Neural cell (in vitro differentiated cells): ENCODE measurements around the gene TPSD1. TPM values are rescaled to one million over a fixed set of nuclear protein-coding genes. Genes with fewer than 3 reads are reported as not detected.

Source experiments
- H2AFZ ChIP-seq: fragments of 200-600, 300-800 bp; sonication (generic), shearing (Covaris generic); 2 replicates; pipeline ENCODE4 v1.6.0; 2014; ENCODE audit warnings: low read depth, mild to moderate bottlenecking, antibody characterized with exemption, low read length, moderate library complexity
- H3F3A ChIP-seq: fragments of 200-600 bp; shearing (Covaris generic); 2 replicates; pipeline ENCODE4 v1.6.1; 2016; ENCODE audit warnings: mild to moderate bottlenecking, moderate library complexity, mixed read lengths, antibody characterized with exemption, low read length; ENCODE audit not compliant: insufficient read depth, poor library complexity, severe bottlenecking
- H3K27ac ChIP-seq: fragments of 200-600, 300-800 bp; sonication (generic), shearing (Covaris generic); 2 replicates; pipeline ENCODE4 v1.5.1; 2014; ENCODE audit warnings: mild to moderate bottlenecking, low read length, moderate library complexity
- H3K27me3 ChIP-seq: fragments of 300-800, 200-600 bp; sonication (generic), shearing (Covaris generic); 2 replicates; pipeline ENCODE4 v1.6.0; 2014; ENCODE audit warnings: mild to moderate bottlenecking, low read depth, low read length, moderate library complexity; ENCODE audit not compliant: insufficient read depth
- H3K36me3 ChIP-seq: fragments of 300-800, 200-600 bp; sonication (generic), shearing (Covaris generic); 2 replicates; pipeline ENCODE4 v1.5.1; 2014; ENCODE audit warnings: mild to moderate bottlenecking, antibody characterized with exemption, low read length, moderate library complexity; ENCODE audit not compliant: insufficient read depth
- H3K4me2 ChIP-seq: fragments of 300-800, 200-600 bp; sonication (generic), shearing (Covaris generic); 2 replicates; pipeline ENCODE4 v1.6.0; 2014; ENCODE audit warnings: mild to moderate bottlenecking, low read length
- H3K4me3 ChIP-seq: fragments of 300-800, 200-600 bp; sonication (generic), shearing (Covaris generic); 2 replicates; pipeline ENCODE4 v1.5.1; 2014; ENCODE audit warnings: mild to moderate bottlenecking, low read length, moderate library complexity
- H3K79me2 ChIP-seq: fragments of 200-600 bp; shearing (Covaris generic); replicated peaks from 2 replicates; pipeline ENCODE4 v1.6.0; 2014; ENCODE audit warnings: mild to moderate bottlenecking, low read length, moderate library complexity; ENCODE audit not compliant: insufficient read depth
- H3K9ac ChIP-seq: fragments of 300-800, 200-600 bp; sonication (generic), shearing (Covaris generic); 2 replicates; pipeline ENCODE4 v1.6.1; 2016; ENCODE audit warnings: mild to moderate bottlenecking, low read length, mixed read lengths
- H3K9me2 ChIP-seq: fragments of 200-600 bp; shearing (Covaris generic); 2 replicates; pipeline ENCODE4 v1.6.1; 2016; ENCODE audit warnings: mild to moderate bottlenecking, low read length, mixed read lengths; ENCODE audit not compliant: insufficient read depth
- H3K9me3 ChIP-seq: fragments of 200-600, 300-800 bp; sonication (generic), shearing (Covaris generic); 2 replicates; pipeline ENCODE4 v1.6.1; 2016; ENCODE audit warnings: mild to moderate bottlenecking, mixed run types, low read length, moderate library complexity, mixed read lengths
- H4K20me1 ChIP-seq: fragments of 200-600 bp; shearing (Covaris generic); 2 replicates; pipeline ENCODE4 v1.6.1; 2016; ENCODE audit warnings: mild to moderate bottlenecking, mixed run types; ENCODE audit not compliant: insufficient read depth
- CTCF ChIP-seq: fragments of 450-650 bp; IDR thresholded peaks from 2 replicates; pipeline ENCODE4 v1.5.1; 2014; ENCODE audit warnings: antibody characterized with exemption, mild to moderate bottlenecking, moderate library complexity; ENCODE audit not compliant: poor library complexity, severe bottlenecking
- EP300 ChIP-seq: fragments of 450-650 bp; conservative IDR thresholded peaks from 2 replicates; pipeline ENCODE4 v1.6.1; 2014; ENCODE audit warnings: antibody characterized with exemption, mild to moderate bottlenecking, moderate library complexity; ENCODE audit not compliant: poor library complexity, severe bottlenecking
- EZH2 ChIP-seq: fragments of 200-600, 300-800 bp; shearing (Covaris generic), sonication (generic); IDR thresholded peaks from 2 replicates; pipeline ENCODE4 v1.6.1; 2014; ENCODE audit warnings: antibody characterized with exemption, low read length, borderline replicate concordance, mild to moderate bottlenecking; ENCODE audit not compliant: insufficient read depth, poor library complexity, severe bottlenecking
- MXI1 ChIP-seq: fragments of 450-650 bp; conservative IDR thresholded peaks from 2 replicates; pipeline ENCODE4 v1.6.1; 2014; ENCODE audit warnings: antibody characterized with exemption, mild to moderate bottlenecking; ENCODE audit not compliant: poor library complexity, severe bottlenecking
- POLR2AphosphoS5 ChIP-seq: IDR thresholded peaks from 2 replicates; pipeline ENCODE4 v1.6.1; 2012
- RAD21 ChIP-seq: fragments of 450-650 bp; conservative IDR thresholded peaks from 2 replicates; pipeline ENCODE4 v1.6.1; 2014; ENCODE audit warnings: antibody characterized with exemption, mild to moderate bottlenecking, moderate library complexity
- REST ChIP-seq: IDR thresholded peaks from 2 replicates; pipeline ENCODE4 v1.6.1; 2012; ENCODE audit warnings: borderline replicate concordance
- SMC3 ChIP-seq: fragments of 450-650 bp; conservative IDR thresholded peaks from 2 replicates; pipeline ENCODE4 v1.6.1; 2014; ENCODE audit warnings: antibody characterized with exemption, mild to moderate bottlenecking, moderate library complexity; ENCODE audit not compliant: poor library complexity
- TAF1 ChIP-seq: IDR thresholded peaks from 2 replicates; pipeline ENCODE4 v1.6.1; 2012; ENCODE audit warnings: low read depth
- polyA plus RNA-seq: library from polyadenylated mRNA; depleted of rRNA; stranded (reverse); fragments of >200 nt; gene quantifications from 2 replicates; pipeline ENCODE4 v1.2.3, GENCODE V29; 2014

Gene TPSD1
- polyA plus RNA-seq, 1 donor from 2014 or later, result not detected

DNA sequence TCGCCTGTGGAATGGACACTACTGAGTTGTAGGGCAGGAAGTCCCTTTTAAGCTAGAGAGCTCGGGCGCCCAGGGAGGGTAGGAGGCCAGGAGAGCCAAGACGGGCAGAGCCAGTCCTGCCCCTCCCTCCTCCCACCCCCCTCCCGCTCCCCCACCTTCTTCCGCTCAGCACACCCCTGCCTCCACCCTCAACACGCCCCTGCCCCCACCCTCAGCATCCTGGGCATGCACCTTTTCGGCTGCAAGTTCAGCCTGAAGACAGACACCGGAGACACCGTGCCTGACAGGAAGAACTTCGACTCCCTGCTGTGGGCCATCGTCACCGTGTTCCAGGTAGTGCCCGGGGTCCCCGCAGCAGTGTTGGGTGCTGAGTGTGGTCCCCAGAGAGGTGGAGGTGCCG, 49.1 kb upstream of the TPSD1 start:
- Histone ChIP-seq H3K4me3 (no peak overlapping the region), H3K4me2 (no peak overlapping the region), H2AFZ (no peak overlapping the region), H3K27ac (no peak overlapping the region), H3K9me2 (no peaks in the 10 kb centered on the region), H3K9ac (no peak overlapping the region), H3K79me2 (no peaks in the 10 kb centered on the region), H4K20me1 (no peaks in the 10 kb centered on the region), H3K36me3 (no peaks in the 10 kb centered on the region), H3K27me3 (no peaks in the 10 kb centered on the region), H3F3A (no peaks in the 10 kb centered on the region), H3K9me3 (no peaks in the 10 kb centered on the region)
- no peak for TF ChIP-seq EP300
- TF ChIP-seq SMC3, result no peak
- TF ChIP-seq TAF1, result no peak
- no peak for TF ChIP-seq POLR2AphosphoS5
- no peak for TF ChIP-seq RAD21
- TF ChIP-seq EZH2, result no peak
- no peak for TF ChIP-seq CTCF
- no peak for TF ChIP-seq MXI1
- no peak for TF ChIP-seq REST

- no peaks in the 10 kb centered on the region for H3F3A ChIP-seq
- H3K27me3 ChIP-seq, result no peaks in the 10 kb centered on the region
- no peaks in the 10 kb centered on the region for H3K9me2 ChIP-seq
- no peak overlapping the region for H3K4me2 ChIP-seq
- TF ChIP-seq TAF1 (no peak), REST (no peak), RAD21 (no peak), EP300 (no peak), EZH2 (no peak), SMC3 (no peak), CTCF (no peak), POLR2AphosphoS5 (no peak), MXI1 (no peak)
- no peak overlapping the region for H3K9ac ChIP-seq
- H3K79me2 ChIP-seq, result no peaks in the 10 kb centered on the region
- H3K4me3 ChIP-seq, result no peak overlapping the region
- no peaks in the 10 kb centered on the region for H3K36me3 ChIP-seq
- H4K20me1 ChIP-seq, result no peaks in the 10 kb centered on the region
- no peak overlapping the region for H2AFZ ChIP-seq
- no peaks in the 10 kb centered on the region for H3K9me3 ChIP-seq
- no peak overlapping the region for H3K27ac ChIP-seq
Observed at GRCh38 chr16:1208239-1208830, 47.5 kb upstream of the TPSD1 start.
